ENCODE data around the gene CRABP2. TPM values are rescaled to one million over a fixed set of nuclear protein-coding genes. Genes with fewer than 3 reads are reported as not detected.
A peak's percentile ranks its signal among the peaks of the same experiment; 100 is the strongest.

CRABP2 gene
- total and polyA plus RNA-seq, 12 donors = 3.1 to 17.8 (median 7.2) TPM

GRCh38 chr1:156714830-156715229 lies 9.4 kb upstream of the CRABP2 start:
- H3K27me3 ChIP-seq = no peaks in the 10 kb centered on the region
- H3K4me3 ChIP-seq = no peak overlapping the region
- 76 to 83% (median 79%) methylated on average over 3 of the region's 3 CpGs for WGBS, 4 donors
- intact Hi-C loops (cut with DNase I) = no loop called here
- H3K27ac ChIP-seq = no peak overlapping the region
- H3K9me3 ChIP-seq (replicated peaks in 1 of 3) = no peaks in the 10 kb centered on the region
- DNase-seq = no peak
- no peaks in the 10 kb centered on the region for H3K36me3 ChIP-seq (replicated peaks in 1 of 2)
- TF ChIP-seq CTCF (IDR thresholded peaks at IDR 0.05) (no peak), POLR2A (IDR thresholded peaks at IDR 0.05) (no peak)
- peaks cover 9 to 12% of the 10 kb centered on the region in 2 donors for H3K4me1 ChIP-seq (replicated peaks in 1 of 2)

- intact Hi-C loops (cut with DNase I) = no loop called here
- H3K4me1 ChIP-seq (replicated peaks in 1 of 2) = peaks cover 9 to 15% of the 10 kb centered on the region in 2 donors
- no peaks in the 10 kb centered on the region for H3K27me3 ChIP-seq
- no peaks in the 10 kb centered on the region for H3K9me3 ChIP-seq (replicated peaks in 1 of 3)
- TF ChIP-seq CTCF (IDR thresholded peaks at IDR 0.05) = no peak
- no peak overlapping the region for H3K27ac ChIP-seq
- H3K36me3 ChIP-seq (replicated peaks in 1 of 2) = no peaks in the 10 kb centered on the region
- H3K4me3 ChIP-seq = no peak overlapping the region
- 24 to 60% (median 33%) methylated on average over 1 to 3 of the region's 3 CpGs for WGBS, 4 donors
- DNase-seq = peak in 4 of 7 donors; percentile 43 to 53 (median 50)
Observed at GRCh38 chr1:156712626-156713025, 7.2 kb upstream of the CRABP2 start.

GRCh38 chr1:156711011-156711817 lies 5.8 kb upstream of the CRABP2 start:
- intact Hi-C loops (cut with DNase I) = no loop called here
- no peak for TF ChIP-seq CTCF (IDR thresholded peaks at IDR 0.05)
- TF ChIP-seq POLR2A (IDR thresholded peaks at IDR 0.05) = no peak
- Histone ChIP-seq H3K36me3 (replicated peaks in 1 of 2) (no peaks in the 10 kb centered on the region), H3K9me3 (replicated peaks in 1 of 3) (no peaks in the 10 kb centered on the region), H3K4me3 (no peak overlapping the region), H3K27ac (no peak overlapping the region), H3K4me1 (replicated peaks in 1 of 2) (peaks cover 15 to 25% of the 10 kb centered on the region in 2 donors), H3K27me3 (no peaks in the 10 kb centered on the region)
- no peak for DNase-seq
- 67 to 91% (median 76%) methylated on average over 6 to 9 of the region's 9 CpGs for WGBS, 4 donors

- WGBS, 4 donors = 37 to 49% (median 46%) methylated on average over 8 to 11 of the region's 11 CpGs
- TF ChIP-seq POLR2A (IDR thresholded peaks at IDR 0.05) = no peak
- no peak for TF ChIP-seq CTCF (IDR thresholded peaks at IDR 0.05)
- DNase-seq = peak; percentile 60 to 83 (median 79)
- H3K4me1 ChIP-seq (replicated peaks in 1 of 2) = peaks cover 28 to 38% of the 10 kb centered on the region in 2 donors
- H3K9me3 ChIP-seq (replicated peaks in 1 of 3) = no peaks in the 10 kb centered on the region
- H3K27ac ChIP-seq = no peak overlapping the region
- H3K27me3 ChIP-seq = no peaks in the 10 kb centered on the region
- intact Hi-C loops (cut with DNase I) = no loop called here
- no peaks in the 10 kb centered on the region for H3K36me3 ChIP-seq (replicated peaks in 1 of 2)
- no peak overlapping the region for H3K4me3 ChIP-seq
Observed at GRCh38 chr1:156709757-156710489, 4.5 kb upstream of the CRABP2 start.

Data from adrenal gland (tissue), 12 donors.